ENCODE measurements around the gene TBC1D22A.

- TF ChIP-seq PPARA (CRISPR knock-in tag; IDR thresholded peaks at IDR 0.05; ENCODE audit: borderline replicate concordance) = no peak
- TF ChIP-seq TOX (CRISPR knock-in tag; IDR thresholded peaks at IDR 0.05; ENCODE audit: borderline replicate concordance) = no peak
- no peak for TF ChIP-seq POU6F1 (CRISPR knock-in tag; IDR thresholded peaks at IDR 0.05; ENCODE audit: borderline replicate concordance, low read depth)
- TF ChIP-seq TCF4 (CRISPR knock-in tag; IDR thresholded peaks at IDR 0.05; ENCODE audit: borderline replicate concordance) = no peak
- no peak for TF ChIP-seq PATZ1 (CRISPR knock-in tag; IDR thresholded peaks at IDR 0.05; ENCODE audit: borderline replicate concordance)
- TF ChIP-seq ZC3H10 (CRISPR knock-in tag; IDR thresholded peaks at IDR 0.05) = no peak
- no peak for TF ChIP-seq ZFP30 (CRISPR knock-in tag; IDR thresholded peaks at IDR 0.05)
Observed at GRCh38 chr22:46823654-46824053, 61.2 kb downstream of the TBC1D22A start.
